HepG2 (cell line): Measurements from ENCODE around the gene STOML1. TPM values are rescaled to one million over a fixed set of nuclear protein-coding genes. Genes with fewer than 3 reads are reported as not detected.

Source experiments
- ATAC-seq: fragments of 200-7000 bp; cut with Tn5 transposase; 3 replicates; pipeline ENCODE4 v1.9.1; 2020; ENCODE audit warnings: mild to moderate bottlenecking, moderate library complexity
- BruUV-seq: library from RNA; stranded (reverse); fragments of 400-500 nt; replicated peaks from 2 replicates; lab custom pipeline; 2021; lab: Mats Ljungman, UMichigan
- CTCF ChIA-PET: fragments of 300-600 bp; formaldehyde crosslinking; extraction: SDS; loops from one replicate; lab custom pipeline; 2021; ENCODE audit warnings: low total read pairs, inconsistent platforms, low intra/inter-chr PET ratio; lab: Yijun Ruan, JAX
- POLR2A ChIA-PET: fragments of 350-600 bp; sonication (Branson Sonifier 250); formaldehyde crosslinking; loops from one replicate; lab custom pipeline; 2020; ENCODE audit warnings: antibody characterized with exemption, inconsistent platforms; lab: Yijun Ruan, JAX
- DNase-seq: peaks from one replicate; pipeline ENCODE4 v3.0.0-alpha.2; 2015; ENCODE audit warnings: low spot score
- FAIRE-seq: peaks from 3 replicates; lab custom pipeline; 2011; peaks lifted over from hg19 to GRCh38; lab: Jason Lieb, UNC
- H2AFZ ChIP-seq: one replicate; pipeline ENCODE4 v1.6.1; 2011; ENCODE audit warnings: low read length, inconsistent platforms
- H3K27ac ChIP-seq: fragments of 300-600 bp; 3 replicates; pipeline ENCODE4 v1.8.0; 2011; ENCODE audit warnings: mixed run types, mild to moderate bottlenecking, mixed read lengths, low read length, inconsistent platforms; ENCODE audit not compliant: insufficient read depth; ENCODE audit errors: extremely low read length
- H3K27me3 ChIP-seq, 2 experiments: fragments of 200-600 bp in 1 of 2; 2 replicates in 1 of 2; 3 replicates in 1 of 2; pipeline versions ENCODE4 v1.6.0 to v1.8.0; 2011; ENCODE audit warnings: low read length in 2 of 2, mild to moderate bottlenecking in 2 of 2, moderate library complexity in 2 of 2, inconsistent platforms in 1 of 2; ENCODE audit not compliant: insufficient read depth in 2 of 2, control insufficient read depth in 1 of 2
- H3K36me3 ChIP-seq, 2 experiments: fragments of 200-600 bp in 1 of 2; replicated peaks in 1 of 2; 2 replicates in 1 of 2; 3 replicates in 1 of 2; pipeline versions ENCODE4 v1.5.1 to v1.8.0; 2011; ENCODE audit warnings: low read length in 2 of 2, inconsistent platforms in 1 of 2; ENCODE audit not compliant: insufficient read depth in 2 of 2, control insufficient read depth in 1 of 2
- H3K4me1 ChIP-seq: 2 replicates; pipeline ENCODE4 v1.5.1; 2012; ENCODE audit warnings: low read length, inconsistent platforms; ENCODE audit not compliant: insufficient read depth
- H3K4me2 ChIP-seq: 2 replicates; pipeline ENCODE4 v1.6.0; 2011; ENCODE audit warnings: low read depth, low read length, inconsistent platforms
- H3K4me3 ChIP-seq, 3 experiments: fragments of 200-600 bp in 1 of 3; sonication (generic), shearing (Covaris generic) in 1 of 3; replicated peaks in 1 of 3; 2 replicates each; pipeline ENCODE4 v1.5.1; 2011 to 2016; ENCODE audit warnings: low read length in 3 of 3, inconsistent platforms in 2 of 3, low read depth in 2 of 3, mild to moderate bottlenecking in 2 of 3, control low read depth in 1 of 3, mixed read lengths in 1 of 3; ENCODE audit not compliant: insufficient read depth in 1 of 3
- H3K79me2 ChIP-seq: one replicate; pipeline ENCODE4 v1.6.1; 2011; ENCODE audit warnings: low read length, inconsistent platforms; ENCODE audit not compliant: insufficient read depth
- H3K9ac ChIP-seq: 2 replicates; pipeline ENCODE4 v1.6.0; 2011; ENCODE audit warnings: mild to moderate bottlenecking, low read depth, low read length, inconsistent platforms; ENCODE audit not compliant: insufficient read depth
- H3K9me3 ChIP-seq: 2 replicates; pipeline ENCODE4 v1.5.1; 2012; ENCODE audit warnings: mild to moderate bottlenecking, low read length
- H4K20me1 ChIP-seq: 2 replicates; pipeline ENCODE4 v1.6.0; 2011; ENCODE audit warnings: inconsistent platforms, mild to moderate bottlenecking, low read length, moderate library complexity; ENCODE audit not compliant: insufficient read depth
- BHLHE40 ChIP-seq: IDR thresholded peaks from 2 replicates; pipeline ENCODE4 v1.6.1; 2011; ENCODE audit warnings: low read length, improper control_type of control experiment
- GZF1 ChIP-seq: sonication (generic); formaldehyde crosslinking; IDR thresholded peaks from 2 replicates; pipeline ENCODE4 v1.5.1; 2020; ENCODE audit warnings: mild to moderate bottlenecking, missing genetic modification reagents
- HHEX ChIP-seq: IDR thresholded peaks from 2 replicates; pipeline ENCODE4 v1.6.1; 2016; ENCODE audit warnings: control low read depth
- JUNB ChIP-seq: sonication (generic); formaldehyde crosslinking; IDR thresholded peaks from 2 replicates; pipeline ENCODE4 v1.8.0; 2022; ENCODE audit warnings: missing genetic modification reagents, mild to moderate bottlenecking, borderline replicate concordance
- MXD1 ChIP-seq: sonication (generic); formaldehyde crosslinking; IDR thresholded peaks from 2 replicates; pipeline ENCODE4 v1.4.0; 2020; ENCODE audit warnings: mild to moderate bottlenecking, missing genetic modification reagents
- MXD4 ChIP-seq: IDR thresholded peaks from 2 replicates; pipeline ENCODE4 v1.6.1; 2016; ENCODE audit warnings: mild to moderate bottlenecking, missing biosample characterization, missing genetic modification reagents
- MXI1 ChIP-seq: IDR thresholded peaks from 3 replicates; pipeline ENCODE4 v1.6.1; 2012; ENCODE audit warnings: low read depth, low read length, inconsistent platforms, borderline replicate concordance
- SALL1 ChIP-seq: sonication (generic); formaldehyde crosslinking; IDR thresholded peaks from 2 replicates; pipeline ENCODE4 v1.8.0; 2022; ENCODE audit warnings: mild to moderate bottlenecking, missing genetic modification reagents
- SOX5 ChIP-seq: IDR thresholded peaks from 2 replicates; pipeline ENCODE4 v1.6.1; 2016; ENCODE audit warnings: borderline replicate concordance
- STAG1 ChIP-seq: sonication (generic); formaldehyde crosslinking; IDR thresholded peaks from 2 replicates; pipeline ENCODE4 v1.4.0; 2020; ENCODE audit warnings: missing genetic modification reagents
- WGBS: methylation state at CpG from one replicate; pipeline ENCODE4 v1.1.6; 2017; ENCODE audit warnings: low lambda C conversion rate; 5-methylcytosine and 5-hydroxymethylcytosine counted together
- in situ Hi-C: cut with HindIII; loops from 2 replicates; pipeline ENCODE4 v1.10.0; 2017; ENCODE audit warnings: low pct_unique_long_range_greater_than_20kb; ENCODE audit not compliant: extremely low pct_ligation_motif_present
- intact Hi-C: fragments of 100-400 bp; cut with micrococcal nuclease; formaldehyde crosslinking; loops from one replicate; pipeline ENCODE4 v1.10.0; 2022; ENCODE audit not compliant: unreplicated experiment
- polyA plus RNA-seq, 8 experiments: library from polyadenylated mRNA; depleted of rRNA in 3 of 8; stranded (reverse) in 7 of 8; unstranded in 1 of 8; fragments of >200 nt; fragmentation: Illumina TruSeq in 4 of 8; extraction: Trizol in 4 of 8; gene quantifications; 2 replicates each; pipeline versions ENCODE4 v1.2.1 to v1.2.3, GENCODE V29; 2011 to 2016; ENCODE audit warnings: low read depth in 4 of 8, missing spikeins in 1 of 8, mixed read lengths in 1 of 8; ENCODE audit not compliant: insufficient read depth in 1 of 8
- total RNA-seq, 5 experiments: library from RNA; depleted of rRNA; stranded (reverse); fragments of >200 nt; fragmentation: Illumina TruSeq; extraction: Trizol; gene quantifications; 2 replicates each; pipeline ENCODE4 v1.2.3, GENCODE V29; 2016; ENCODE audit warnings: low read depth in 1 of 5
- TF ChIP-seq, protein P1 (sequence below): sonication (generic); formaldehyde crosslinking; IDR thresholded peaks from 2 replicates; pipeline ENCODE4 v1.4.0; 2020; ENCODE audit warnings: missing genetic modification reagents
- TF ChIP-seq, protein P2 (sequence below): sonication (generic); formaldehyde crosslinking; conservative IDR thresholded peaks from 2 replicates; pipeline ENCODE4 v1.4.0; 2020; ENCODE audit warnings: mild to moderate bottlenecking, missing genetic modification reagents, moderate library complexity

Gene STOML1
- total and polyA plus RNA-seq, 2 of the 13 experiments (the other 11 are each of a cell fraction or from before 2014, with no cell fraction given), result 3.5 to 3.7 TPM

- H2AFZ ChIP-seq, result no peak overlapping the region
- ChIA-PET CTCF (interaction anchor here (1.9 kb wide), 1 partner anchor 63 kb away, joined by 19 read pairs; no protein-coding TSS in a partner anchor), POLR2A (interaction anchor here (0.9 to 1.3 kb wide), 3 partner anchors 42 to 64 kb away, joined by 3 to 5 read pairs (median 4); partner anchors contain the start of gene PML)
- H4K20me1 ChIP-seq, result no peaks in the 10 kb centered on the region
- 81% methylated on average over 20 of the region's 21 CpGs for whole genome bisulfite sequencing
- H3K27ac ChIP-seq, result no peak overlapping the region
- DNase-seq (peak; percentile 51), ATAC-seq (peak; percentile 78), FAIRE-seq (peak; percentile 63)
- intact Hi-C loops, result no loop called here
- H3K9ac ChIP-seq, result no peak overlapping the region
- no peak overlapping the region for H3K4me3 ChIP-seq
- no peak overlapping the region for H3K4me2 ChIP-seq
- H3K79me2 ChIP-seq, result no peaks in the 10 kb centered on the region
- no peaks in the 10 kb centered on the region for H3K4me1 ChIP-seq
- H3K27me3 ChIP-seq, result 0 out of 5 replicates have a peak, but pooled peaks cover 0 to 6% of the 10 kb centered on the region in 2 experiments
- H3K36me3 ChIP-seq, result peaks cover 4 to 16% of the 10 kb centered on the region in 2 experiments; a peak in 3 of 5 replicates
- no TSS peak for BruUV-seq
- no peaks in the 10 kb centered on the region for H3K9me3 ChIP-seq
- in situ Hi-C loops, result loop anchor here (5.0 kb wide), 1 partner anchor 69 kb away; no protein-coding TSS in a partner anchor
- TF ChIP-seq MXD1 (CRISPR knock-in tag), result no peak
- TF ChIP-seq SOX5 (CRISPR knock-in tag), result no peak
- TF ChIP-seq HHEX (CRISPR knock-in tag), result no peak
- no peak for TF ChIP-seq MXD4 (CRISPR knock-in tag)
- TF ChIP-seq STAG1 (CRISPR knock-in tag), result peak; percentile 39
- TF ChIP-seq MXI1, result no peak
- TF ChIP-seq SALL1 (CRISPR knock-in tag), result no peak
- no peak for TF ChIP-seq JUNB (CRISPR knock-in tag)
- TF ChIP-seq, protein P1, sequence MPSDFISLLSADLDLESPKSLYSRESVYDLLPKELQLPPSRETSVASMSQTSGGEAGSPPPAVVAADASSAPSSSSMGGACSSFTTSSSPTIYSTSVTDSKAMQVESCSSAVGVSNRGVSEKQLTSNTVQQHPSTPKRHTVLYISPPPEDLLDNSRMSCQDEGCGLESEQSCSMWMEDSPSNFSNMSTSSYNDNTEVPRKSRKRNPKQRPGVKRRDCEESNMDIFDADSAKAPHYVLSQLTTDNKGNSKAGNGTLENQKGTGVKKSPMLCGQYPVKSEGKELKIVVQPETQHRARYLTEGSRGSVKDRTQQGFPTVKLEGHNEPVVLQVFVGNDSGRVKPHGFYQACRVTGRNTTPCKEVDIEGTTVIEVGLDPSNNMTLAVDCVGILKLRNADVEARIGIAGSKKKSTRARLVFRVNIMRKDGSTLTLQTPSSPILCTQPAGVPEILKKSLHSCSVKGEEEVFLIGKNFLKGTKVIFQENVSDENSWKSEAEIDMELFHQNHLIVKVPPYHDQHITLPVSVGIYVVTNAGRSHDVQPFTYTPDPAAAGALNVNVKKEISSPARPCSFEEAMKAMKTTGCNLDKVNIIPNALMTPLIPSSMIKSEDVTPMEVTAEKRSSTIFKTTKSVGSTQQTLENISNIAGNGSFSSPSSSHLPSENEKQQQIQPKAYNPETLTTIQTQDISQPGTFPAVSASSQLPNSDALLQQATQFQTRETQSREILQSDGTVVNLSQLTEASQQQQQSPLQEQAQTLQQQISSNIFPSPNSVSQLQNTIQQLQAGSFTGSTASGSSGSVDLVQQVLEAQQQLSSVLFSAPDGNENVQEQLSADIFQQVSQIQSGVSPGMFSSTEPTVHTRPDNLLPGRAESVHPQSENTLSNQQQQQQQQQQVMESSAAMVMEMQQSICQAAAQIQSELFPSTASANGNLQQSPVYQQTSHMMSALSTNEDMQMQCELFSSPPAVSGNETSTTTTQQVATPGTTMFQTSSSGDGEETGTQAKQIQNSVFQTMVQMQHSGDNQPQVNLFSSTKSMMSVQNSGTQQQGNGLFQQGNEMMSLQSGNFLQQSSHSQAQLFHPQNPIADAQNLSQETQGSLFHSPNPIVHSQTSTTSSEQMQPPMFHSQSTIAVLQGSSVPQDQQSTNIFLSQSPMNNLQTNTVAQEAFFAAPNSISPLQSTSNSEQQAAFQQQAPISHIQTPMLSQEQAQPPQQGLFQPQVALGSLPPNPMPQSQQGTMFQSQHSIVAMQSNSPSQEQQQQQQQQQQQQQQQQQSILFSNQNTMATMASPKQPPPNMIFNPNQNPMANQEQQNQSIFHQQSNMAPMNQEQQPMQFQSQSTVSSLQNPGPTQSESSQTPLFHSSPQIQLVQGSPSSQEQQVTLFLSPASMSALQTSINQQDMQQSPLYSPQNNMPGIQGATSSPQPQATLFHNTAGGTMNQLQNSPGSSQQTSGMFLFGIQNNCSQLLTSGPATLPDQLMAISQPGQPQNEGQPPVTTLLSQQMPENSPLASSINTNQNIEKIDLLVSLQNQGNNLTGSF (CRISPR knock-in tag), result no peak
- no peak for TF ChIP-seq GZF1 (CRISPR knock-in tag)
- TF ChIP-seq, protein P2, sequence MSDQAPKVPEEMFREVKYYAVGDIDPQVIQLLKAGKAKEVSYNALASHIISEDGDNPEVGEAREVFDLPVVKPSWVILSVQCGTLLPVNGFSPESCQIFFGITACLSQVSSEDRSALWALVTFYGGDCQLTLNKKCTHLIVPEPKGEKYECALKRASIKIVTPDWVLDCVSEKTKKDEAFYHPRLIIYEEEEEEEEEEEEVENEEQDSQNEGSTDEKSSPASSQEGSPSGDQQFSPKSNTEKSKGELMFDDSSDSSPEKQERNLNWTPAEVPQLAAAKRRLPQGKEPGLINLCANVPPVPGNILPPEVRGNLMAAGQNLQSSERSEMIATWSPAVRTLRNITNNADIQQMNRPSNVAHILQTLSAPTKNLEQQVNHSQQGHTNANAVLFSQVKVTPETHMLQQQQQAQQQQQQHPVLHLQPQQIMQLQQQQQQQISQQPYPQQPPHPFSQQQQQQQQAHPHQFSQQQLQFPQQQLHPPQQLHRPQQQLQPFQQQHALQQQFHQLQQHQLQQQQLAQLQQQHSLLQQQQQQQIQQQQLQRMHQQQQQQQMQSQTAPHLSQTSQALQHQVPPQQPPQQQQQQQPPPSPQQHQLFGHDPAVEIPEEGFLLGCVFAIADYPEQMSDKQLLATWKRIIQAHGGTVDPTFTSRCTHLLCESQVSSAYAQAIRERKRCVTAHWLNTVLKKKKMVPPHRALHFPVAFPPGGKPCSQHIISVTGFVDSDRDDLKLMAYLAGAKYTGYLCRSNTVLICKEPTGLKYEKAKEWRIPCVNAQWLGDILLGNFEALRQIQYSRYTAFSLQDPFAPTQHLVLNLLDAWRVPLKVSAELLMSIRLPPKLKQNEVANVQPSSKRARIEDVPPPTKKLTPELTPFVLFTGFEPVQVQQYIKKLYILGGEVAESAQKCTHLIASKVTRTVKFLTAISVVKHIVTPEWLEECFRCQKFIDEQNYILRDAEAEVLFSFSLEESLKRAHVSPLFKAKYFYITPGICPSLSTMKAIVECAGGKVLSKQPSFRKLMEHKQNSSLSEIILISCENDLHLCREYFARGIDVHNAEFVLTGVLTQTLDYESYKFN (CRISPR knock-in tag), result no peak
- no peak for TF ChIP-seq BHLHE40
These were observed 44.4 kb upstream of the STOML1 start for GRCh38 chr15:74036271-74037170.
